Activated CD4-positive, alpha-beta T cell treated with anti-CD3 and anti-CD28 coated beads, Interleukin-2, amount 10 ng/mL, durations not matched to agents 24 days and 14 days (primary cell): Measurements from ENCODE around the gene POU2AF2. TPM values are rescaled to one million over a fixed set of nuclear protein-coding genes. Genes with fewer than 3 reads are reported as not detected.

Experiments used
- DNase-seq: peaks from one replicate; pipeline ENCODE4 v3.0.0; 2022
- H3K27ac Mint-ChIP-seq: one replicate; pipeline ENCODE4 v1.8.0; 2022; ENCODE audit warnings: mild to moderate bottlenecking, mixed read lengths
- H3K27me3 Mint-ChIP-seq: one replicate; pipeline ENCODE4 v1.8.0; 2022; ENCODE audit warnings: mixed read lengths
- H3K36me3 Mint-ChIP-seq: one replicate; pipeline ENCODE4 v1.8.0; 2022; ENCODE audit warnings: low read depth, mild to moderate bottlenecking, mixed read lengths
- H3K4me1 Mint-ChIP-seq: one replicate; pipeline ENCODE4 v1.8.0; 2021; ENCODE audit warnings: mixed read lengths
- H3K4me3 Mint-ChIP-seq: one replicate; pipeline ENCODE4 v1.8.0; 2022; ENCODE audit warnings: mild to moderate bottlenecking, moderate library complexity, mixed read lengths
- H3K9me3 Mint-ChIP-seq: one replicate; pipeline ENCODE4 v1.8.0; 2021; ENCODE audit warnings: mixed read lengths
- intact Hi-C: fragments of 100-400 bp; cut with micrococcal nuclease; formaldehyde crosslinking; loops from one replicate; pipeline ENCODE4 v1.15.1; 2023
- total RNA-seq: library from RNA; stranded (reverse); gene quantifications from 2 replicates; pipeline ENCODE4 v1.2.3, GENCODE V29; 2022

POU2AF2 gene
- total RNA-seq, 1 donor from 2014 or later, result 0.44 TPM

DNA sequence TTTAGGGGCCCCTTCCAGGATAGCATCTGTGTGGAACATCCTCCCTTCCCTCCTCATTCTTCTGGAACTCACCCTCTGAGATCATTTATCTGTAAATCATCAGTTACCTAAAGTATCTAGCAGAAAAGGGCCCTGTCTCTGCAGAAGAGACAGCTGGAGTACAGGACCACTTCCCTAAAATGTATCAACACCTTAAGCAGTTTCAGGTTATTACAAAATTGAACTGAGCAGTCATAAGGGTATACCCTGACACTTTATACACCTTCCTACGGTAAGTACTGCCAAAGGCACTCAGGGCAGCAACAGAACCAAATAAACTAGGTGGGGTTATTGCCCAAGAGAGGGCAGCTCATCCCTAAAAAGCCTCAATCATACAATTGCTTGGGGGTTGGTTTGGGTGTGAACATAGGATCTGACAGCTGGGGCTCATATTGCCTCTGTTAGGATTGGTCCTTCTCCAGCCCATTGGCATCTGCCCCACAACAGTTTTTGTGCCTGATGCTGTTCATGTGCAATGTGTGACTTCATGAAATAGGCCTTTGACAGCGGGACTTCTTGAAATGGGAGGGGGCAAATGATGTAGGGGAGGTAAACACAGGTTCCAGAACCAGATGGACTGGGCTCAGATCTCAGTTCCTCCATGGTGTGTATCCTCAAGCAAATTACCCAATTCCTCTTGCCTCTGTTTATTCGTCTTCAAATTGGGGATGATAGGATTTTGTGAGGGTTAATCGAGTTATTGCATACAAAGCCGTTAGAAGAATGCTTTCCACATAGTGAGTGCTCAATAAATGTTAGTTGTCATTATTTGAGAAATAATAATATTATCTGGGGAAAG is 55.7 kb downstream of the POU2AF2 start:
- H3K9me3 Mint-ChIP-seq, result no peaks in the 10 kb centered on the region
- no peak for DNase-seq
- intact Hi-C loops, result no loop called here
- H3K4me3 Mint-ChIP-seq, result no peak overlapping the region
- H3K4me1 Mint-ChIP-seq, result peaks cover 4% of the 10 kb centered on the region
- no peak overlapping the region for H3K27ac Mint-ChIP-seq
- H3K27me3 Mint-ChIP-seq, result peaks cover 64% of the 10 kb centered on the region
- H3K36me3 Mint-ChIP-seq, result no peaks in the 10 kb centered on the region

DNA sequence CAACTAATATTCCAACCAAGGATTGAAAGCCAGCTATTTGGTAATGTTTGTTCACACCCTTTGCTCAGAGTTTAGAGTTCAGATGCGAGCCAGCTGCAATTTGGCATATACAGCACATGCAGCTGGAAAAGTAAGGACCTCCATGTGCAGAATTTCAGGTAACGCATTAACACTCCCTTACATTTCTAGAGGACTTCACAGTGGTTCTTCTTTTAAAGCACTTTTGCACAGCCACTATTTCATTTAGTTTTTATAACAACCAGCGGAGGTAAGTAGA is 56.3 kb downstream of the POU2AF2 start:
- no peak for DNase-seq
- Mint-ChIP-seq H3K27ac (no peak overlapping the region), H3K4me1 (peaks cover 4% of the 10 kb centered on the region), H3K27me3 (peaks cover 68% of the 10 kb centered on the region), H3K4me3 (no peak overlapping the region), H3K9me3 (no peaks in the 10 kb centered on the region), H3K36me3 (no peaks in the 10 kb centered on the region)
- intact Hi-C loops, result no loop called here

DNA sequence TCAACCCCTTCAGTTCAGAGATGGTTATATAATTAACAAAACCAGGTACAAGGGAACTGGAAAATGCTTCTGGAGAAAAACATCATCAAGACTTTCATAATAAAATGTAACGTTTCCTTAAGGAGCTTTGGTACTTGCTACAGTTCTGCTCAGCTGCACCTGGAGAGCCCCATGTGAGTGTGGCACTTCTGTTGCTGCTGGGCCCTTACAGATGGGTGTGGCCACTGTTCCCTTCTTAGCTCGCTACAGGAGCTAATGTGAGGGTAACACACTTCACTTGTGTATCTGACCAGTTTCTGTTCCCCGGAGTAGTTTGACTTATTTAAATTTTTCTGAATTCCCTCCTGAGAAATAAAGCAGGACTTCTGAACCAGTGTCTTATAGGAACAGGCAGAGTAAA is 56.8 kb downstream of the POU2AF2 start:
- Mint-ChIP-seq H3K27ac (no peak overlapping the region), H3K36me3 (no peaks in the 10 kb centered on the region), H3K4me1 (peaks cover 4% of the 10 kb centered on the region), H3K9me3 (no peaks in the 10 kb centered on the region), H3K27me3 (peaks cover 72% of the 10 kb centered on the region), H3K4me3 (no peak overlapping the region)
- no peak for DNase-seq
- intact Hi-C loops, result no loop called here

DNA sequence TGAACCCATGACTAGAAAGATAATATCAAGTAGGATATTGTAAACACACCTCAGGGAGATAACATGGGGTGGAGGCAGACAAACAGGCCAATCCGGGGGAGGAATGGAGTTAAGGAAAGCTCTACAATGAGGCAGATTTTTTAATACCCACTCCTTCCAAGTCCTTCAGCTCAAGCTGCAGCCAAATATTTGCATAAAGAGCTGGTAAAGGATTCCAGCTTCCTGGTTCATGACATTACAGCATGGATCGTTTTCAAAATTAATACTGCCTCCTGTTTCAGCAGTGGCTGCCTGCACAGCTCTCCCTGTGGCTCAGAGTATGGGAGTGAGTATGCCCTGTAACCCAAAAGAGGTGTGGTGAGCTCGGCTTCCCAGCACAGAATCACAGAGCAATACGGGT is 57.9 kb downstream of the POU2AF2 start:
- Mint-ChIP-seq H3K36me3 (no peaks in the 10 kb centered on the region), H3K27me3 (peaks cover 71% of the 10 kb centered on the region), H3K27ac (no peak overlapping the region), H3K9me3 (no peaks in the 10 kb centered on the region), H3K4me1 (peaks cover under 1% of the 10 kb centered on the region), H3K4me3 (no peak overlapping the region)
- DNase-seq, result no peak
- intact Hi-C loops, result no loop called here

DNA sequence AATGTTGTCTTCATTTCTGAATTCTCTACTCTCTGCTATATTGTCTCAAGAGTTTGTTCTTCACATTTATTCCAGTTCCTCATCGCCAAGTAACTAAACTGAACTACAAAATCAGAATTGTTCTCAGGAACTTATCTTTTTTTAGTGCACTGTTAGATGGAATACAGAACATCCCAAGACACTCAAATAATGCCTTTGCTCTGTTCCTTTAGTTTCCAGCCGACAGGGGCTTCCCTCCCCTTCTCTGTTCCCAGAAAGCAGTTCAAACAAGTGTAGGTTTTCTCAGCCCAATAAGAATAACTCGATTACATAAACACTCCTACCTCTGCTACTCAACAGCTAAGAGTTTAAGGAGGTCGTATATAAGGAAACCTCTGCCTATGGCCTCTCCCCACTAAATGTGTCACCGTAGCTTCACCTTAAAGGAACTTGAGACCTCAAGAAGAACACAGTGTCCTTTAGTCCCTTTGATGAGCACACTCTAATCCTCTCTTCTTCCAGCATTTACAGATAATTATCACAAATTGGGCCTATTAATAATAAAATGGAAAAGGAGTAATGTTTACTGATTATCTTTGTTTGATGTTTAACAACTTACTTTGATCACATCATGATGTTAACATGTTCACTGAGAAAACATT is 59.8 kb downstream of the POU2AF2 start:
- intact Hi-C loops, result no loop called here
- peaks cover 65% of the 10 kb centered on the region for H3K27me3 Mint-ChIP-seq

DNA sequence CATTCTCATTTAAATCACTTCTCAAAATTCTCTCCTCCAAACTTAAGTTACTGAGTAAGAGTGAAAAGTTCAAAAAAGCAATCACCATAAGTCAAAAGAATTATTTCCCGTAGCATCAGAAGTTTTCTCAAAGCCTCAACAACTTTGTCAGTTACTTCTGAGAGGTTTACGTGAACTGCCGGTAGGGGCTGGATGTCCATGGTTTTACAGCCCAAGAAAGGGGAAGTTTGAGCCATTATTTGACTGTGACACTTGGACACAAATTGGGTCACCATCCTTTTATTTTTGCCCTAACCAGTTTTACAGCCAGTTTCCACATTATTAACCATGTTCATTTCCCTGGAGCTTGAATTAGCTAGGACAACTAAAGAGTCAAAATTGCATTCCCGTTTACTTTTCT is 60.4 kb downstream of the POU2AF2 start:
- Mint-ChIP-seq H3K4me1 (no peaks in the 10 kb centered on the region), H3K27me3 (peaks cover 62% of the 10 kb centered on the region), H3K36me3 (no peaks in the 10 kb centered on the region), H3K27ac (no peak overlapping the region), H3K4me3 (no peak overlapping the region), H3K9me3 (no peaks in the 10 kb centered on the region)
- intact Hi-C loops, result no loop called here
- no peak for DNase-seq

More for the DNA sequence above, 59.8 kb downstream of the POU2AF2 start:
- no peak overlapping the region for H3K4me3 Mint-ChIP-seq
- H3K36me3 Mint-ChIP-seq, result no peaks in the 10 kb centered on the region
- H3K9me3 Mint-ChIP-seq, result no peaks in the 10 kb centered on the region
- no peak for DNase-seq
- H3K4me1 Mint-ChIP-seq, result no peaks in the 10 kb centered on the region
- no peak overlapping the region for H3K27ac Mint-ChIP-seq

DNA sequence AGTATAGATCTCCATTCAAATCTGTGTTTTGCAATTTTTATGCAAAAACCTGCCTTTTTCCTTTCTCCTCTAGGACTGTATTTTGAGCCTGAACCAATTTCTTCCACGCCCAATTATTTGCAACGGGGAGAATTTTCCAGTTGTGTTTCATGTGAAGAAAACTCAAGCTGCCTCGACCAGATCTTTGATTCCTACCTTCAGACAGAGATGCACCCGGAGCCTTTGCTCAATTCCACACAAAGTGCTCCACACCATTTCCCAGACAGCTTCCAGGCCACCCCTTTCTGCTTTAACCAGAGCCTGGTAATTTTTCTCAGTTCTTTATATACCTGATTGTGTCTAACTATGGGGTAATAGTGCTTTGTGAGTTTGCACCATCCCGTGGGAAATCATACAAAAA is 60.8 kb downstream of the POU2AF2 start:
- Mint-ChIP-seq H3K4me3 (no peak overlapping the region), H3K4me1 (no peaks in the 10 kb centered on the region), H3K36me3 (no peaks in the 10 kb centered on the region), H3K9me3 (no peaks in the 10 kb centered on the region), H3K27me3 (peaks cover 57% of the 10 kb centered on the region), H3K27ac (no peak overlapping the region)
- no peak for DNase-seq
- intact Hi-C loops, result no loop called here

DNA sequence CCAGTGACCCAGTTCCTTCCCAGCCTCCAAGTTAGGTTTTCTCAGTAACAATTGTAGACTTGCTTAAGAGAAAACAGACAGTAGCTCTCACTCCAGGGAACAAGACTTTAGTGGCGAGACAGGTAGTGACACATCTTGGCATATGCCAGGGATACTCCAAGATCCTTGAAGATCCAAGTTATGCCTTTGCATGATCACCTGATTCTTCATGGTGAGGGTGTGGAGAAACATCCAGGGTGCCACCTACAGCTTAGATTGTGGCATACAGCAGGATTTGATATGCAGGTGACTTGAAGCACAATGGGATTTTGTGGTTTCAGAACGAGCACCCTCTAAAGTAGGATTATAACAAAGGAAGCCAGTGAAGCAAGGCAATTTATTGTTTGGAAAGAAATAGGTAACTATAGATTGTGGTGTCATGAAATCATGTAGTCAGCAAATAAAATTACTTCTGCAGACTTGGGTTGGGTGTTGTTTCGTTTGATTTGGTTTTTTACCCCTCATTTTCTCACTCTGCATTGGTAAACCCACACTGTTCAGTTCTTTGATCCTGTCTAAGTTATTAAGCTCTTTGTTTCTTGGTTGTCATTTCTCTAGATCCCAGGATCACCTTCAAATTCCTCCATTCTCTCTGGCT is 62.1 kb downstream of the POU2AF2 start:
- Mint-ChIP-seq H3K27ac (no peak overlapping the region), H3K4me3 (no peak overlapping the region), H3K4me1 (no peaks in the 10 kb centered on the region), H3K9me3 (no peaks in the 10 kb centered on the region), H3K36me3 (no peaks in the 10 kb centered on the region), H3K27me3 (peaks cover 49% of the 10 kb centered on the region)
- intact Hi-C loops, result no loop called here
- no peak for DNase-seq

DNA sequence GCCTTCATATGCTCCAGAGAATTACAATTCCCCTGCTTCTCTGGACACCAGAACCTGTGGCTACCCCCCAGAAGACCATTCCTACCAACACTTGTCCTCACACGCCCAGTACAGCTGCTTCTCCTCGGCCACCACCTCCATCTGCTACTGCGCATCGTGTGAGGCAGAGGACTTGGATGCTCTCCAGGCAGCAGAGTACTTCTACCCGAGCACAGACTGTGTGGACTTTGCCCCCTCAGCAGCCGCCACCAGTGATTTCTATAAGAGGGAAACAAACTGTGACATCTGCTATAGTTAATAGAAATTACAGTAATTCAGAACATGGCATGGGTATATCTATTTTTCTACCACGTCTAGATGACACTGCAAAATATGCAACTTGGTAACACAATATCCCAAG is 62.6 kb downstream of the POU2AF2 start:
- intact Hi-C loops, result no loop called here
- no peak for DNase-seq
- H3K36me3 Mint-ChIP-seq, result no peaks in the 10 kb centered on the region
- H3K4me3 Mint-ChIP-seq, result no peak overlapping the region
- no peak overlapping the region for H3K27ac Mint-ChIP-seq
- no peaks in the 10 kb centered on the region for H3K4me1 Mint-ChIP-seq
- H3K9me3 Mint-ChIP-seq, result no peaks in the 10 kb centered on the region
- H3K27me3 Mint-ChIP-seq, result peaks cover 45% of the 10 kb centered on the region

DNA sequence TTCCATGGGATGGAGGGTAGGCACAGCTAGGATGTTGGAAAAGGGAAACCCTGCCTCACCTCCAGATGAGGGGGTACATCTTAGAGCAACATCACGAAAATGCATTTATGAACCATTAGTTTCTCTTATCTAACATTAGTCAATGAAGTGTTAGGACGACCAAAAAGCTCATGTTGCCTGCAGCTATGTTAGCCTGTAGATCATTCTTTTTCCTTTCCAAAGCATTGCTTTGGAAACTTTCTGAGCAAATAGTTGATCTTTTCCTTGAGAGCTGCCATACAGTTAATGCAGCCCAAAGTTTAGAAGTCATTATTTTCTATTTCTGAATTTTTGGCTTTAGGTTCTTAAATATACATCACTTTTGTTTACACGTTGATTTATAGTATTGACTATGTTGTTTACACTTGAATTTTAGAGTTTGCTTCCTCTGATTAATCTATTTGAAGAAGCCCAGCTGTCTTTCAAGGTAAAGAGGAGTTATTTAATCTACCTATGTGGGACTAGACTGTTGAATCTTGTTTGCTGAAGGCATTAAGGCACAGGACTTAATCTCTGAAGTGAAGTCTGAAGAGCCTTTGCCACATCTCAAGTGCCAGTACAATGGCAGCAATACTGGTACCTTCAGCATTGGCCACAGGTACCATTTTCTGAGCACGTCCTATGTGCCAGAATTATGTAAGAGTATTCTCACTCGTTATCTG is 63.8 kb downstream of the POU2AF2 start:
- H3K36me3 Mint-ChIP-seq, result no peaks in the 10 kb centered on the region
- H3K27ac Mint-ChIP-seq, result no peak overlapping the region
- no peak for DNase-seq
- H3K4me3 Mint-ChIP-seq, result no peak overlapping the region
- no peaks in the 10 kb centered on the region for H3K4me1 Mint-ChIP-seq
- H3K9me3 Mint-ChIP-seq, result no peaks in the 10 kb centered on the region
- intact Hi-C loops, result no loop called here
- peaks cover 48% of the 10 kb centered on the region for H3K27me3 Mint-ChIP-seq

DNA sequence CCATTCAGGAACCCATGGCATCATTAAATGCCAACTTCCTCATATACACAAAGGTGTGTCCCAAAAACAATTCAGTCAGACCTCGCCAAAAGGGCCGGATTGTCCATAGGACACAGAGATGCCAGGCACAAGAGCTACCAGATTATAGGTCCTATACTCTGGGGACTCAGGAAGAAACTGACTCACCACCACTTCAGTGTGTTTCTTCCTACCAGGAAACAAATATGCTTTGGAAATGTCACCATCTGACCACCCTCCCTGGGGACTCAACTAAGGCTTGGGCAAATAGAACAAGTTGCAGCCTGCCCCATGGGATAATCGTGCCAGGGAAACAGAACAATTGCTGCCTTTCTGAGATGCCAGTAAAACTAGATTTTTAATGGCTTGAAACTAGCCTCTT is 64.6 kb downstream of the POU2AF2 start:
- Mint-ChIP-seq H3K36me3 (no peaks in the 10 kb centered on the region), H3K27ac (no peak overlapping the region), H3K4me3 (no peak overlapping the region), H3K9me3 (no peaks in the 10 kb centered on the region), H3K4me1 (no peaks in the 10 kb centered on the region), H3K27me3 (peaks cover 46% of the 10 kb centered on the region)
- DNase-seq, result no peak
- intact Hi-C loops, result no loop called here

DNA sequence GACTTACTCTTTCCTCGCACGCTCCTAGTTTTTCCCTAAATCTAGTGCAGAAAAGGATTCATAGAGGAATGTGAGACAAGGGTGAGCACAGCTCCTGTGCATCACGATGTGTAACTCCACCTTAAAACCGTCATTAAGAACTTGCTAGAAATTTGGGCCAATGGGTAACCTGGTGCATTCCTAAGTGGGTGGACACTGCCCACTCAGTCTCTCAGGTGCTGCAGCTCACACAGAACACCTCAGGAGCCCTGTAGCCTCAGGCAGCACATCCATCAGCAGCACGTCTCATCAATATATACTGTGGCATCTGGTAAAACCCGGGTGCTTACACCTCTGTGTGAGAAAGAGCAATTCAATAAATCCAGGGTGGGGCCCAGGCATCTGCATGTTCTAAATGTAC is 65.2 kb downstream of the POU2AF2 start:
- H3K27me3 Mint-ChIP-seq, result peaks cover 44% of the 10 kb centered on the region
- H3K27ac Mint-ChIP-seq, result no peak overlapping the region
- DNase-seq, result no peak
- intact Hi-C loops, result no loop called here
- no peaks in the 10 kb centered on the region for H3K4me1 Mint-ChIP-seq
- no peaks in the 10 kb centered on the region for H3K36me3 Mint-ChIP-seq
- no peaks in the 10 kb centered on the region for H3K9me3 Mint-ChIP-seq
- no peak overlapping the region for H3K4me3 Mint-ChIP-seq

DNA sequence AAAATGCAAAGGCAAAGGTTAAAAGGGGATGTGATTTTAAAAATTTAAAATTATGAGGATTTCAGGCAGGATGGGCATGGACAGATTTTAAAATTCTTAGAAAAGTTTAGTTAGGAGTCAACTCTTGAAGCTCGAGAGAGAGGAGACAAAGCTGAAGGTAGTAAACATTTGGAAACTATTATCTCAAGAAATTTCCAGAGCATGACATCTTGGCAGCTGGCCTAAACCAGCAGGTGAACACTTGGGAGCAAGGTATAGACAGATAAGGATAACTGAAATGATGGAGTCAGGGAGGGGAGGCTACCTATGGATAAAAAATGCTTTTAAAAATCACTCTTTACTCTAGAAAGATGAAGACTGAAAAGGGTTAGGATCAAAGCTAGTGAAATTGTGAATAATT is 66.6 kb downstream of the POU2AF2 start:
- no peaks in the 10 kb centered on the region for H3K9me3 Mint-ChIP-seq
- peaks cover 43% of the 10 kb centered on the region for H3K27me3 Mint-ChIP-seq
- H3K36me3 Mint-ChIP-seq, result no peaks in the 10 kb centered on the region
- DNase-seq, result no peak
- H3K27ac Mint-ChIP-seq, result no peak overlapping the region
- H3K4me3 Mint-ChIP-seq, result no peak overlapping the region
- H3K4me1 Mint-ChIP-seq, result no peaks in the 10 kb centered on the region
- intact Hi-C loops, result no loop called here

DNA sequence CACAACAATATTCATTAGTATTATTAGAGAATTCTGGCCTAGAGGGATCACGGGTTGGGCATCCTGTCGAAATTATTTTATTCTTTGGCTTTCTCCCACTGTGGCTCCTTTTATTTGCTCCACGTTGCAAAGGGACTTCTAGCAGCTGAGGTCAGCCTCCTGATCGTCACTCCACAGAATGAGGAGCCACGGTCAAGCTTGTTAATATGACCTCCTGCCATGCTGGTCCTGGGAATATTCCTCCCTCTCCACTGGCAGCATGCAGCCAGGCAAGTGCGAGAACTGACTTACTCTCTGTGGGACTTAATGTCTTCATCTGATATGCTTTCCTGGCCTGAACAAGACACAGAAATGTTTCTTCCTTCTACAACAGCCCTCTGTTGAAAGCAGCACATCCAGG is 73.8 kb downstream of the POU2AF2 start:
- H3K36me3 Mint-ChIP-seq, result no peaks in the 10 kb centered on the region
- H3K27ac Mint-ChIP-seq, result no peak overlapping the region
- peaks cover 31% of the 10 kb centered on the region for H3K27me3 Mint-ChIP-seq
- no peak overlapping the region for H3K4me3 Mint-ChIP-seq
- H3K9me3 Mint-ChIP-seq, result no peaks in the 10 kb centered on the region
- no peaks in the 10 kb centered on the region for H3K4me1 Mint-ChIP-seq
- intact Hi-C loops, result no loop called here
- no peak for DNase-seq
